ENCODE results near the gene LSM7. TPM values are rescaled to one million over a fixed set of nuclear protein-coding genes. Genes with fewer than 3 reads are reported as not detected.
"Not testable (repeated sequence)": the region's sequence is repeated elsewhere in the genome, so short reads cannot be mapped to it uniquely, and the experiment has no call there.

Gene LSM7
- total RNA-seq, 1 donor from 2014 or later, result 46.7 TPM

GRCh38 chr19:2288818-2289713 lies 39.3 kb downstream of the LSM7 start:
- ATAC-seq, result peak; percentile 14
- intact Hi-C loops (cut with DNase I), result no loop called here
- DNase-seq (ENCODE audit: missing footprints), result peak; percentile 53

GRCh38 chr19:2288338-2288817 lies 40.0 kb downstream of the LSM7 start:
- ATAC-seq, result no peak
- DNase-seq (ENCODE audit: missing footprints), result no peak
- intact Hi-C loops (cut with DNase I), result no loop called here

DNA sequence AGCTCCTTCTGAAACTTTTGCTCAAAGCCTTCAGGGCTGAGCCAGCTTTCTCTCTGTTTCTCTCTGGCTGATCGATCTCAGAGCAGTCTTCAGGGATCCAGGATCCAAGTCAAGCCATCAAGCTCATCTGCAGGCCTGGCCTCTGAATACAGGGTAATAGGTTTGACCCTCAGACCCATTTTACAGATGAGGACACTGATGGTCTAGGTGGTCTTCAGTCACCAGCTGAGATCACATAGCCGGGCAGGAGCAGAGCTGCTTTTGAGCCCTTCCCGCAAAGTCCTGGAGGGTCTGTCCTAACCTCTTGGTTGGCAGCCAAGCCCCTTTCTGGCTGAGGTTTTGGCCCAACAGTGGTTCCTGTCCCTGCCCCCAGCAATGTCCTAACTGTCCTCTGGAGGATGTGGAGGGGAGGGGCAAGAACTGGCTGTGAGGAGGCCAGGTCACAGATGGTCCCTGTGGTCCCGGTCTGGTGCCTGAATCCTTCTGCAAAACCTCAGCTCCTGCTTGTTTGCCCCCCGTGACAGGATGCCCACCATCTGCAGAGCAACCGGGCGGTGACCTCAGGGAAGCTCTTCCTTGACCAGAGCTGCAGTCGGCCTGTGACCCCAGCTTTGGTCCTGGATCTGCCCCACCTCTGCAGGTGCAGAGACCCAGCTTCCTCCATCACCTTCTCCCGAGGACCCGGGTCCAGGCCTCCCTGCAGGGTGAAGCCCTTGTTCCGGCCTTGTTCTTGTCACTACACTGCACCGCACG lies 40.6 kb downstream of the LSM7 start:
- ATAC-seq (no peak), DNase-seq (ENCODE audit: missing footprints) (no peak)
- intact Hi-C loops (cut with DNase I), result no loop called here

DNA sequence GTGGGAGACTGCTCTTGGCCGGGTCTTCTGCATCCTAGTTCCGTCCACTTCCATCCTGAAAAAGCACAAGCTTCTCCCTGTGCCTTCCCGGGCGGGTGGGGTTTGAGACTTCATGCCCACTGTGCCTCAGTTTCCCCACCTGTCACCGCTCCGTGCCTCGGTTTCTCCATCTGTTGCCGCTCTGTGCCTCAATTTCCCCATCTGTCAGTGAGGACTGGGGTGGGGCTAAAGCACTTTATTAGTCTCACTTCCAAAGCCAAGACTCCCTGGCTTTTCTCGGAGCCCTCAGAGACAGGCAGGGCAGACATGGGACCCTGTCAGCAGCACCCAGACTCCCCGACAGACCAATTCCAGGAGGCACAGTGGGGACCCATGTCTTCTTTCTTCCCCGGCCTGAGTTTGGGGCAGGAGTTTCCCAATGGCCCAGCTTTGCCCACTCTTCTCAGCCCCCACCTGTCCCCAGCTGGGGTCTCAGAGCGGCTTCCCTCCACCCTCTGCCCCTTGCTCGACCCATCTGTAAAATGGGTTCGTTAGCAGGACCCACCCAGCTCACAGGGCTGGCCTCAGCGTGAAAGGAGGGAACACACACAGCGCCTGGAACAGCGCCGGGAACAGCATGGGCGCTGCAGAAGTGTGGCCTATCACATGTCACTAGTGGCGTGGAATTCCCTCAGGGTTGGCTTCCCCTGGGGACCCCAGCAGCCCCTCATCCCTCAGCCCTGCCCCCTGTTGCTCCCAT lies 41.8 kb downstream of the LSM7 start:
- DNase-seq (ENCODE audit: missing footprints), result peak; percentile 9
- intact Hi-C loops (cut with DNase I), result no loop called here
- no peak for ATAC-seq

DNA sequence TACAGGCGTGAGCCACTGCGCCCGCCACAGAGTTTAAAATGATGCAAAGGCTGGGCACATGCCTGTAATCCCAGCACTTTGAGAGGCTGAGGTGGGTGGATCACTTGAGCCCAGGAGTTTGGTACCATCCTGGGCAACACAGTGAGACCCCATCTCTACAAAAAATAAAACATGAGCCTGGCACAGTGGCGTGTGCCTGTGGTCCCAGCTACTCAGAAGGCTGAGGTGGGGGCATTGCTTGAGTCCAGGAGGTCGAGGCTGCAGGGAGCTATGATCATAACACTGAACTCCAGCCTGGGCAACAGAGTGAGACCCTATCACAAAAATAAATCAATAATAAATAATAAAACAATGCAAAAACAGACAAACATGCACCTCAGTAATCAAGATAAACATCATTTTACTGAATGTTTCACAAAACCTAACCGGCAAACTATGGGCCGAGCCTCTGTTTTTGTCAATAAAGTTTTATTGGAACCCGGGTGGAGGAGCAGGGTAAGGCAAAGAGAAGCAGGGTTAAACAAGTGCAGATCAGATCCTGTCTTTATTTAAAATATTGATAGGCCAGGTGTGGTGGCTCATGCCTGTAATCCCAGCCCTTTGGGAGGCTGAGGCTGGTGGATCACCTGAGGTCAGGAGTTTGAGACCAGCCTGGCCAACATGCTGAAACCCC lies 44.4 kb downstream of the LSM7 start:
- DNase-seq (ENCODE audit: missing footprints) (peak; percentile 27), ATAC-seq (no peak)
- intact Hi-C loops (cut with DNase I), result no loop called here

DNA sequence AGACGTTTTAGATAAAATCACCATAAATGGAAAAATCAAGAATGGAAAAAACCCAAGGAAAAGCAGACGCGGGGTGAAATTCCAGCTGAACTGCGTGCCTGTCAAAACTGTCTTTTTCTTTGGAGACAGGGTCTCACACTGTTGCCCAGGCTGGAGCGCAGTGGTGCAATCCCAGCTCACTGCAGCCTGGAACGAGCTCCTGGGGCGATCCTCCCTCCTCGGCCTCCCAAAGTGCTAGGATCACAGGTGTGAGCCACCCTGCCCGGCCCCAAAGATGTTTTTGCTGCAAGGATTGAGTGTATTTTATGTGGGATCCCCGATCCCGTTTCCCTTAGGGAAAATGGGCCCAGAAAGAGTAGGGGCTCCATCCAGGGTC lies 45.5 kb downstream of the LSM7 start:
- no peak for ATAC-seq
- intact Hi-C loops (cut with DNase I), result no loop called here

GRCh38 chr19:2282062-2282861 lies 46.1 kb downstream of the LSM7 start, which contains the start of gene PEAK3:
PEAK3 (minus strand) TSS chr19:2282175; CDS start chr19:2280931, 1,244 bp downstream.
- intact Hi-C loops (cut with DNase I), result no loop called here
- DNase-seq (ENCODE audit: missing footprints) (peak; percentile 95), ATAC-seq (peak; percentile 82)

More for the DNA sequence above, 45.5 kb downstream of the LSM7 start:
- no peak for DNase-seq (ENCODE audit: missing footprints)

DNA sequence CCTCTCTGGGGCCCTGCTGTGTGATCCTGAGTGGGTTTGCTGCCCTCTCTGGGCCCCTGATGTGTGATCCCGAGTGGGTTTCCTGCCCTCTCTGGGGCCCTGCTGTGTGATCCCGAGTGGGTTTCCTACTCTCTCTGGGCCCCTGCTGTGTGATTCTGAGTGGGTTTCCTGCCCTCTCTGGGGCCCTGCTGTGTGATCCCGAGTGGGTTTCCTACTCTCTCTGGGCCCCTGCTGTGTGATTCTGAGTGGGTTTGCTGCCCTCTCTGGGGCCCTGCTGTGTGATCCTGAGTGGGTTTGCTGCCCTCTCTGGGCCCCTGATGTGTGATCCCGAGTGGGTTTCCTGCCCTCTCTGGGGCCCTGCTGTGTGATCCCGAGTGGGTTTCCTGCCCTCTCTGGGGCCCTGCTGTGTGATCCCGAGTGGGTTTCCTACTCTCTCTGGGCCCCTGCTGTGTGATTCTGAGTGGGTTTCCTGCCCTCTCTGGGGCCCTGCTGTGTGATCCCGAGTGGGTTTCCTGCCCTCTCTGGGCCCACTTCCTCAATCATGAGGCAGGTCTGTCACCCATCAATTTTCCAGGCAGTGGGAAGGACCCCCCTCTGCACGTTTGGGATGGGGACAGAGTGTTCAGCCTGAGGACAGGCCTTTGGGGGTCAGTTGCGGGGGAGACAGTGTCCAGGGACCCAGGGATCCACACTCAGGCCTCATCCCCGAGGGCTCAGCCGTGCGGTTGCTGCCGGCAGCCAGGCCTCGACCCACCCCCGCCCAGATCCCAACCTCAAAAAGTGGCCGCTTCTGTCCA lies 46.9 kb downstream of the LSM7 start:
- DNase-seq (ENCODE audit: missing footprints), result peak; percentile 62
- ATAC-seq; intact Hi-C loops (cut with DNase I): not testable (repeated sequence)

- peak; percentile 47 for DNase-seq (ENCODE audit: missing footprints)
- no peak for ATAC-seq
- intact Hi-C loops (cut with DNase I), result no loop called here
Observed at GRCh38 chr19:2280633-2281264, 47.6 kb downstream of the LSM7 start.

DNA sequence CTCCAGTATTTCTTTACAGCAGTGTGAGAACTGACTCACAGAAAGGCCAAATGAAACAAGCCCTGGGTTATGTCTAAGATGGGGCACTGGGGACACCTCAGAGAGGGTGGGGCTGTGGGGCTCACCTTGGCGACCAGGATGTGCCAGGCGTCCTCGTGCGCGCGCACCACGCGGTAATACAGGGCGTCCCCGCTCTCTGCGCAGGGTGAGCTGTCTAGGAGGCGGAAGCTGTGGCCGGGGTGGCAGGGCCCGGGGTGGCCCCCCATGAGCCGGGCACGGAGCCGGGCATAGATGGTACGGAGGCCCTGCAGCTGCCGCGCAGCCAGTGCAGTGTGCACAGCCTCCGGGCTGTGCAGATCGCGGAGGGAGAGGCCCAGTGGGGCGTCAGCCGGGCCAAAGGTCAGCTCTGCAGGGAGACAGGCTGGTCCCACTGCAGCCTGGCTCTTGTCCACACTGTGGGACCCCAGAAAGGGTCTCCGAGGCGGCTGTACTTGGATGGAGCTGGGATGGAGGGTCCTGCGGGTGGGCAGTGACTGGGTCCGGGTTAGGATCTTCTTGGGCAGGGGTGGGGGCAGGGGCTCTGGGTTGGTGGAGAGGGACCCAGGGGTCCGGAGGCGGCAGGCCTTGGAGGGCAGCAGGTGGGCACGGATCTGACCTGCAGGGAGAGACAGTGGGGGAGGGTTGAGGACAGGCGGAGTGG lies 49.8 kb downstream of the LSM7 start:
- DNase-seq (ENCODE audit: missing footprints), result peak; percentile 41
- intact Hi-C loops (cut with DNase I), result no loop called here
- no peak for ATAC-seq

DNA sequence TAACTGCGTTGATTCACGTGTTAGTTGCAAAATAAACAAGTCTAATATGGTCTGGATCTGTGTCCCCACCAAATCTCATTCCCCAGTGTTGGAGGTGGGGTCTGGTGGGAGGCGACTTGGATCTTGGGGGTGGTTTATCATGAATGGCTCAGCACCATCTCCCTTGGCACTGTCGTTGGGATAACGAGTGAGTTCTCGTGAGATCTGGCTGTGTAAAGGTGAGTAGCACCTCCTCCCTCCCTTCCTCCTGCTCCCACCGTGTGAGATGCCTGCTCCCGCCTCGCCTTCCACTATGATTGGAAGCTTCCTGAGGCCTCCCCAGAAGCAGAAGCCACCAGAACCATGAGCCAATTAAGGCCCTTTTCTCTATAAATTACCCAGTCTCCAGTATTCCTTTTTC lies 51.2 kb downstream of the LSM7 start:
- no peak for ATAC-seq
- intact Hi-C loops (cut with DNase I), result no loop called here
- DNase-seq (ENCODE audit: missing footprints), result peak; percentile 37

DNA sequence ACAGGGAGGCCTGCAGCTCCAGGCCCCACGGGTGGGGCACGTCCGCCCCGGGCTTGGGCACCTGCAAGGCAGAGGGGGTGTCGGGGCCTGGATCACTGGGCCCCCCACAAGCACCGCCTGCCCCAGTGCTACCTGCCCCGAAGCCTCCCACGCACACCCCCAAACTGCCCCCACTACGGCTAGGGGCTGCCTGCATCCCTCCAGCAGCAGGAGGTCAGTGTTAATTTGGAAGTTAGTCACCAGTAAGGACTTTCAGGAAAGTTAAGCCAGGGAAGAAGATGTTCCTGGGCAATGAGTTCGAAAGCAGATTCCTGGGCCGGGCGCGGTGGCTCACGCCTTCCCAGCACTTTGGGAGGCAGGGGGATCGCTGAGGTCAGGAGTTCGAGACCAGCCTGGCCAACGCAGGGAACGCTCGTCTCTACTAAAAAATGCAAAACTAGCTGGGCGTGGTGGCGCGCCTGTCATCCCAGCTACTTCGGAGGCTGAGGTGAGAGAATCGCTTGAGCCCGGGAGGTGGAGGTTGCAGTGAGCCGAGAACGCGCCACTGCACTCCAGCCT lies 51.9 kb downstream of the LSM7 start:
- no peak for ATAC-seq
- DNase-seq (ENCODE audit: missing footprints), result peak; percentile 50
- intact Hi-C loops (cut with DNase I), result no loop called here

DNA sequence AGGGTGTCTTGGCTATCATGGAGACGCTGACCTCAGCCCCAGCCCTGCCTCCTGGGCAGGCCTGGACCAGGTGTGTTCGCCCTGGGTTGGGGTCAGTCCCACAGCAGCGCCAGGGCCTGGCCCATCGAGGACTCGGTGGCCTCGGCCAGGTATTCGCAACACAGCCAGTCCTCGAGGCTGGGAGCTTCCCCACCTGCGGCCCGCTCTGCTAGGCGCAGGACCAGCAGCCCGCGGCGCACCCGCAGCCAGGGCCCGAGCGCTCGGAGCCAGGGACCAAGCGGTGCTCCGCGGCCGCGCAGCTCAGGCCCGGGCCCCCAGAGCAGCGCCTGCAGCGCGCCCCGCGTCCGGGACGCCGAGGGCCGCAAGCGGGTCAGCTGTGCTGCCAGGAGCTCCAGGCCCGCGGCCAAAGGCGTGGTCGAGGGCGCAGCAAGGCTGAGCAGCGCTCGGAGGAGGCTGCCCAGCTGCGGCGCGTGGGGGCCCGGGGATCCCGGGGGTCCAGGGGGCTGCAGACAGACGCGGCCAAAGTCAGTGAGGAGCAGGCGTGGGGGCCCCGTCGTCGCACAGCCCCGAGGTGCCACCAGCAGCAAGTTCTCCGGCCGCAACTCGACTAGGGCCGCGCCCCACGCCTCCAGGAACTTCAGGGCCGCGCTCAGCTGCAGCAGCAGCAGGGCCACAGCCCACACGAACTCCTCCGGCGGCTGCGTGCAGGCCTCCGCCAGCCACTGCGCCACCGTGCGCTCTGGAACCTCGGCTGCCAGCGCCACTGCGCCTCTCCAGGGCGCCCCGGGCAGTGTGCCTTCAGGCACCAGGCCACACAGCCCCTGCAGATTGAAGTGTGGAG lies 52.6 kb downstream of the LSM7 start:
- ATAC-seq (peak; percentile 26), DNase-seq (ENCODE audit: missing footprints) (peak; percentile 77)
- intact Hi-C loops (cut with DNase I), result loop anchor here (2.0 kb wide), 2 partner anchors 41 to 115 kb away; no protein-coding TSS in a partner anchor

GRCh38 chr19:2274931-2275535 lies 53.4 kb downstream of the LSM7 start:
- ATAC-seq, result no peak
- intact Hi-C loops (cut with DNase I), result loop anchor here (1.0 to 2.0 kb wide), 3 partner anchors 42 to 121 kb away; no protein-coding TSS in a partner anchor
- peak; percentile 84 for DNase-seq (ENCODE audit: missing footprints)

Data from Right ventricle myocardium inferior (tissue), 1 donor.